PC-9 (cell line): Measurements from ENCODE around the gene SAMD1. TPM values are rescaled to one million over a fixed set of nuclear protein-coding genes. Genes with fewer than 3 reads are reported as not detected.
A peak's percentile ranks its signal among the peaks of the same experiment; 100 is the strongest.

Experiments
- BruUV-seq: library from RNA; stranded (reverse); fragments of 400-500 nt; replicated peaks from 2 replicates; lab custom pipeline; 2021; lab: Mats Ljungman, UMichigan
- CTCF ChIA-PET: fragments of 300-600 bp; sonication (Branson Sonifier 250); formaldehyde crosslinking; loops from one replicate; lab custom pipeline; 2022; ENCODE audit warnings: antibody characterized with exemption; lab: Charles Lee
- POLR2A ChIA-PET: fragments of 300-600 bp; sonication (Branson Sonifier 250); formaldehyde crosslinking; loops from one replicate; lab custom pipeline; 2022; ENCODE audit warnings: antibody characterized with exemption; ENCODE audit not compliant: unreplicated experiment; lab: Charles Lee
- DNase-seq, 2 experiments: peaks; one replicate each; pipeline versions ENCODE4 v3.0.0 to v3.0.0-alpha.2; 2015 to 2022; ENCODE audit warnings: mixed read lengths in 1 of 2
- H2AFZ ChIP-seq: fragments of 200-600 bp; sonication (generic); 2 replicates; pipeline ENCODE4 v1.8.1; 2017; ENCODE audit warnings: antibody characterized with exemption
- H3F3A ChIP-seq: fragments of 200-600 bp; sonication (generic); 2 replicates; pipeline ENCODE4 v1.8.1; 2017; ENCODE audit warnings: antibody characterized with exemption, mild to moderate bottlenecking, low read depth; ENCODE audit not compliant: insufficient read depth
- H3K27ac ChIP-seq: fragments of 200-600 bp; sonication (generic); 2 replicates; pipeline ENCODE4 v1.6.1; 2016; ENCODE audit warnings: mixed run types
- H3K27me3 ChIP-seq: fragments of 200-600 bp; sonication (generic); 2 replicates; pipeline ENCODE4 v1.6.1; 2016; ENCODE audit warnings: low read depth, mixed run types; ENCODE audit not compliant: insufficient read depth
- H3K36me3 ChIP-seq: fragments of 200-600 bp; sonication (generic); 2 replicates; pipeline ENCODE4 v1.6.1; 2016; ENCODE audit warnings: low read depth, mixed run types
- H3K4me1 ChIP-seq: fragments of 200-600 bp; sonication (generic); replicated peaks from 2 replicates; pipeline ENCODE4 v1.6.1; 2016; ENCODE audit warnings: mixed run types; ENCODE audit not compliant: insufficient read depth
- H3K4me2 ChIP-seq: fragments of 200-600 bp; sonication (generic); 2 replicates; pipeline ENCODE4 v1.6.1; 2017; ENCODE audit warnings: mixed run types
- H3K4me3 ChIP-seq: fragments of 200-600 bp; sonication (generic); 2 replicates; pipeline ENCODE4 v1.6.1; 2016; ENCODE audit warnings: mixed run types
- H3K79me2 ChIP-seq: fragments of 200-600 bp; sonication (generic); 2 replicates; pipeline ENCODE4 v1.6.1; 2017; ENCODE audit warnings: low read depth, mixed run types
- H3K9me2 ChIP-seq: fragments of 200-600 bp; sonication (generic); 2 replicates; pipeline ENCODE4 v1.8.1; 2017; ENCODE audit warnings: mild to moderate bottlenecking; ENCODE audit not compliant: insufficient read depth
- H3K9me3 ChIP-seq: fragments of 200-600 bp; sonication (generic); 2 replicates; pipeline ENCODE4 v1.8.1; 2016; ENCODE audit warnings: low read depth; ENCODE audit not compliant: insufficient read depth
- H4K20me1 ChIP-seq: fragments of 200-600 bp; sonication (generic); 2 replicates; pipeline ENCODE4 v1.8.1; 2017; ENCODE audit not compliant: insufficient read depth
- EZH2 ChIP-seq: fragments of 200-600 bp; sonication (generic); IDR thresholded peaks from 2 replicates; pipeline ENCODE4 v1.8.0; 2017; ENCODE audit warnings: antibody characterized with exemption, low read depth
- intact Hi-C: fragments of 100-400 bp; cut with micrococcal nuclease; formaldehyde crosslinking; loops from one replicate; pipeline ENCODE4 v1.10.0; 2022; ENCODE audit not compliant: unreplicated experiment
- total RNA-seq: library from RNA; stranded (reverse); gene quantifications from 2 replicates; pipeline ENCODE4 v1.2.3, GENCODE V29; 2021
- TF ChIP-seq, protein P1 (sequence below): fragments of 200-600 bp; sonication (generic); conservative IDR thresholded peaks from 2 replicates; pipeline ENCODE4 v1.6.1; 2017; ENCODE audit warnings: mixed run types, antibody characterized with exemption, mild to moderate bottlenecking, moderate library complexity

The SAMD1 gene
- total RNA-seq, 1 experiment from 2014 or later, result 50.3 TPM

DNA sequence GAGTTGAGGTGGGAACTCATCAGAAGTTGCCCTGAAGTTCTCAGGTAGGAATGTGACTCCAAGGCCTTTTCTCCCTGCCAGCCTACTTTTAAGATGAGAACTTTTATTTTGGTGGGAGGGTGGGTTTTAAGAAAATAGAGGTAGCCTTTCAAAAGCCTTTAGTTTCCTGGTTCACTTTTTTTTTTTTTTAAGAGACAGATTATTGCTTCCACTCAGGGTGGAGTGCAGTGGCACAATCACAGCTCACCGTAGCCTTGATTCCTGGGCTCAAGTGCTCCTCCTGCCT is 7.9 kb downstream of the SAMD1 start:
- peaks cover 14% of the 10 kb centered on the region for H3K79me2 ChIP-seq
- no peaks in the 10 kb centered on the region for H3K36me3 ChIP-seq
- intact Hi-C loops, result loop anchor here (5.0 kb wide), 1 partner anchor 35 kb away; the partner anchor contains the start of gene PRKACA
- peak overlapping the region; percentile 71; the same call in 1 of the 2 replicates for H3K27ac ChIP-seq
- ChIA-PET CTCF (no interaction called here), POLR2A (no interaction called here)
- no TSS peak for BruUV-seq
- no peak for DNase-seq
- no peaks in the 10 kb centered on the region for H3K9me2 ChIP-seq
- H3K27me3 ChIP-seq, result no peaks in the 10 kb centered on the region
- peaks cover 24% of the 10 kb centered on the region for H3F3A ChIP-seq
- peak overlapping the region; percentile 91 for H3K4me2 ChIP-seq
- no peaks in the 10 kb centered on the region for H3K9me3 ChIP-seq
- TF ChIP-seq, protein P1, sequence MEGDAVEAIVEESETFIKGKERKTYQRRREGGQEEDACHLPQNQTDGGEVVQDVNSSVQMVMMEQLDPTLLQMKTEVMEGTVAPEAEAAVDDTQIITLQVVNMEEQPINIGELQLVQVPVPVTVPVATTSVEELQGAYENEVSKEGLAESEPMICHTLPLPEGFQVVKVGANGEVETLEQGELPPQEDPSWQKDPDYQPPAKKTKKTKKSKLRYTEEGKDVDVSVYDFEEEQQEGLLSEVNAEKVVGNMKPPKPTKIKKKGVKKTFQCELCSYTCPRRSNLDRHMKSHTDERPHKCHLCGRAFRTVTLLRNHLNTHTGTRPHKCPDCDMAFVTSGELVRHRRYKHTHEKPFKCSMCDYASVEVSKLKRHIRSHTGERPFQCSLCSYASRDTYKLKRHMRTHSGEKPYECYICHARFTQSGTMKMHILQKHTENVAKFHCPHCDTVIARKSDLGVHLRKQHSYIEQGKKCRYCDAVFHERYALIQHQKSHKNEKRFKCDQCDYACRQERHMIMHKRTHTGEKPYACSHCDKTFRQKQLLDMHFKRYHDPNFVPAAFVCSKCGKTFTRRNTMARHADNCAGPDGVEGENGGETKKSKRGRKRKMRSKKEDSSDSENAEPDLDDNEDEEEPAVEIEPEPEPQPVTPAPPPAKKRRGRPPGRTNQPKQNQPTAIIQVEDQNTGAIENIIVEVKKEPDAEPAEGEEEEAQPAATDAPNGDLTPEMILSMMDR, result no peak
- no peak for TF ChIP-seq EZH2
- H3K4me3 ChIP-seq, result peak overlapping the region; percentile 81; the same call in 1 of the 2 replicates
- peaks cover 16% of the 10 kb centered on the region for H3K4me1 ChIP-seq
- no peaks in the 10 kb centered on the region for H4K20me1 ChIP-seq
- H2AFZ ChIP-seq, result no peak overlapping the region

GRCh38 chr19:14081797-14082674 is 8.5 kb downstream of the SAMD1 start:
- H3K4me3 ChIP-seq, result peak overlapping the region; percentile 81
- H3K9me2 ChIP-seq, result no peaks in the 10 kb centered on the region
- H3K36me3 ChIP-seq, result no peaks in the 10 kb centered on the region
- BruUV-seq, result TSS peak; percentile 66
- peak overlapping the region; percentile 71 for H3K27ac ChIP-seq
- H3K4me1 ChIP-seq, result peaks cover 16% of the 10 kb centered on the region
- H3K79me2 ChIP-seq, result peaks cover 14% of the 10 kb centered on the region
- H3F3A ChIP-seq, result peaks cover 20% of the 10 kb centered on the region; the same call in 1 of the 2 replicates
- TF ChIP-seq, protein P1, result peak; percentile 17; the same call in 1 of the 2 replicates
- no peak for TF ChIP-seq EZH2
- H4K20me1 ChIP-seq, result no peaks in the 10 kb centered on the region
- peak overlapping the region; percentile 91 for H3K4me2 ChIP-seq
- H3K9me3 ChIP-seq, result no peaks in the 10 kb centered on the region
- peak overlapping the region; percentile 87 for H2AFZ ChIP-seq
- DNase-seq, result no peak
- intact Hi-C loops, result loop anchor here (2.0 to 5.0 kb wide), 3 partner anchors 35 to 337 kb away; partner anchors contain the start of genes ASF1B, DDX39A and PRKACA
- CTCF ChIA-PET, result interaction anchor here (0.5 to 0.6 kb wide), 4 partner anchors 33 to 393 kb away, joined by 3 to 4 read pairs (median 3); partner anchors contain the start of genes DCAF15 and PTGER1
- POLR2A ChIA-PET, result interaction anchor here (0.6 kb wide), 1 partner anchor 350 kb away, joined by 6 read pairs; no protein-coding TSS in a partner anchor
- no peaks in the 10 kb centered on the region for H3K27me3 ChIP-seq
